H9 (cell line): ENCODE results near the gene NPIPB8. TPM values are rescaled to one million over a fixed set of nuclear protein-coding genes. Genes with fewer than 3 reads are reported as not detected.
"Not testable (repeated sequence)": the region's sequence is repeated elsewhere in the genome, so short reads cannot be mapped to it uniquely, and the experiment has no call there.

Experiments used
- DNase-seq: peaks from one replicate; pipeline ENCODE4 v3.0.0-alpha.2; 2017
- H2AFZ ChIP-seq: one replicate; pipeline ENCODE4 v1.6.1; 2013; ENCODE audit warnings: mild to moderate bottlenecking, low read length, control low read depth, moderate library complexity
- H2AK5ac ChIP-seq: 2 replicates; pipeline ENCODE4 v1.6.1; 2013; ENCODE audit warnings: low read length, control low read depth, mixed read lengths; ENCODE audit not compliant: insufficient read length
- H2BK120ac ChIP-seq: one replicate; pipeline ENCODE4 v1.6.1; 2013; ENCODE audit warnings: low read depth, mild to moderate bottlenecking, low read length, control low read depth, inconsistent platforms; ENCODE audit not compliant: poor library complexity, severe bottlenecking
- H2BK12ac ChIP-seq: 2 replicates; pipeline ENCODE4 v1.6.1; 2013; ENCODE audit warnings: low read length, control low read depth, mixed read lengths, low read depth; ENCODE audit not compliant: insufficient read length
- H2BK15ac ChIP-seq: 2 replicates; pipeline ENCODE4 v1.6.1; 2013; ENCODE audit warnings: low read depth, low read length, control low read depth
- H2BK20ac ChIP-seq: one replicate; pipeline ENCODE4 v1.6.1; 2013; ENCODE audit warnings: low read depth, mild to moderate bottlenecking, low read length, control low read depth, inconsistent platforms; ENCODE audit not compliant: poor library complexity, severe bottlenecking
- H2BK5ac ChIP-seq: 2 replicates; pipeline ENCODE4 v1.6.1; 2013; ENCODE audit warnings: low read length, control low read depth, mixed read lengths; ENCODE audit not compliant: insufficient read length
- H3K14ac ChIP-seq: 2 replicates; pipeline ENCODE4 v1.6.1; 2013; ENCODE audit warnings: low read length, control low read depth; ENCODE audit not compliant: insufficient read depth
- H3K18ac ChIP-seq: 2 replicates; pipeline ENCODE4 v1.6.1; 2013; ENCODE audit warnings: low read depth, mild to moderate bottlenecking, mixed read lengths, low read length, control low read depth; ENCODE audit not compliant: insufficient read length
- H3K23ac ChIP-seq: 2 replicates; pipeline ENCODE4 v1.6.1; 2013; ENCODE audit warnings: low read length, control low read depth, mixed read lengths, low read depth; ENCODE audit not compliant: insufficient read length
- H3K23me2 ChIP-seq: 2 replicates; pipeline ENCODE4 v1.6.1; 2013; ENCODE audit warnings: low read depth, mild to moderate bottlenecking, mixed read lengths, low read length, control low read depth; ENCODE audit not compliant: insufficient read length, poor library complexity, severe bottlenecking
- H3K27ac ChIP-seq: 2 replicates; pipeline ENCODE4 v1.5.1; 2013; ENCODE audit warnings: low read length, control low read depth, mixed read lengths, low read depth; ENCODE audit not compliant: insufficient read length
- H3K27me3 ChIP-seq: 2 replicates; pipeline ENCODE4 v1.6.1; 2013; ENCODE audit warnings: low read length, control low read depth, inconsistent platforms; ENCODE audit not compliant: insufficient read depth
- H3K4ac ChIP-seq: 2 replicates; pipeline ENCODE4 v1.6.1; 2013; ENCODE audit warnings: low read depth, mild to moderate bottlenecking, control low read depth, inconsistent platforms, low read length, moderate library complexity
- H3K4me1 ChIP-seq: 2 replicates; pipeline ENCODE4 v1.6.1; 2013; ENCODE audit warnings: low read length, control low read depth, inconsistent platforms; ENCODE audit not compliant: insufficient read depth
- H3K4me2 ChIP-seq: 2 replicates; pipeline ENCODE4 v1.6.1; 2013; ENCODE audit warnings: low read length, control low read depth, mixed read lengths; ENCODE audit not compliant: insufficient read length, insufficient read depth
- H3K56ac ChIP-seq: 2 replicates; pipeline ENCODE4 v1.6.1; 2013; ENCODE audit warnings: low read depth, mild to moderate bottlenecking, mixed read lengths, low read length, control low read depth; ENCODE audit not compliant: insufficient read length
- H3K79me1 ChIP-seq: 2 replicates; pipeline ENCODE4 v1.6.1; 2013; ENCODE audit warnings: low read depth, mild to moderate bottlenecking, moderate library complexity, low read length, control low read depth, inconsistent platforms; ENCODE audit not compliant: insufficient read depth, poor library complexity, severe bottlenecking
- H3K79me2 ChIP-seq: 2 replicates; pipeline ENCODE4 v1.6.1; 2013; ENCODE audit warnings: low read length, control low read depth, inconsistent platforms; ENCODE audit not compliant: insufficient read depth
- H3K9ac ChIP-seq: 2 replicates; pipeline ENCODE4 v1.6.1; 2013; ENCODE audit warnings: low read length, control low read depth, mixed read lengths; ENCODE audit not compliant: insufficient read length; ENCODE audit errors: extremely low read depth
- H3K9me3 ChIP-seq: one replicate; pipeline ENCODE4 v1.6.1; 2013; ENCODE audit warnings: low read depth, low read length, inconsistent platforms; ENCODE audit not compliant: control insufficient read depth
- H3T11ph ChIP-seq: one replicate; pipeline ENCODE4 v1.6.1; 2013; ENCODE audit warnings: mild to moderate bottlenecking, low read length, control low read depth, inconsistent platforms
- H4K20me1 ChIP-seq: one replicate; pipeline ENCODE4 v1.6.1; 2013; ENCODE audit not compliant: control insufficient read depth, insufficient read length, insufficient read depth
- H4K5ac ChIP-seq: 2 replicates; pipeline ENCODE4 v1.6.1; 2013; ENCODE audit warnings: low read depth, mild to moderate bottlenecking, mixed read lengths, low read length, control low read depth; ENCODE audit not compliant: insufficient read length
- H4K8ac ChIP-seq: replicated peaks from 2 replicates; pipeline ENCODE4 v1.6.1; 2013; ENCODE audit warnings: low read length, control low read depth, mixed read lengths, low read depth; ENCODE audit not compliant: insufficient read length
- H4K91ac ChIP-seq: 2 replicates; pipeline ENCODE4 v1.6.1; 2013; ENCODE audit warnings: low read depth, mild to moderate bottlenecking, moderate library complexity, mixed read lengths, low read length, control low read depth; ENCODE audit not compliant: insufficient read length
- H3K27ac Mint-ChIP-seq, 3 experiments: 2 replicates in 2 of 3; 3 replicates in 1 of 3; pipeline ENCODE4 v1.8.0; 2020 to 2021; ENCODE audit warnings: mixed read lengths in 3 of 3, mild to moderate bottlenecking in 1 of 3, moderate library complexity in 1 of 3
- H3K27me3 Mint-ChIP-seq: 2 replicates; pipeline ENCODE4 v1.8.0; 2021; ENCODE audit warnings: low read depth, mild to moderate bottlenecking, moderate library complexity, mixed read lengths
- H3K36me3 Mint-ChIP-seq, 3 experiments: 2 replicates in 2 of 3; 3 replicates in 1 of 3; pipeline ENCODE4 v1.8.0; 2020 to 2021; ENCODE audit warnings: low read depth in 3 of 3, mixed read lengths in 3 of 3; ENCODE audit not compliant: insufficient read depth in 1 of 3
- H3K4me1 Mint-ChIP-seq, 2 experiments: 2 replicates each; pipeline ENCODE4 v1.8.0; 2020; ENCODE audit warnings: mixed read lengths in 2 of 2
- H3K4me3 Mint-ChIP-seq, 2 experiments: 2 replicates in 1 of 2; 3 replicates in 1 of 2; pipeline ENCODE4 v1.8.0; 2020 to 2021; ENCODE audit warnings: mild to moderate bottlenecking in 2 of 2, mixed read lengths in 2 of 2, moderate library complexity in 1 of 2
- H3K9me3 Mint-ChIP-seq, 2 experiments: 2 replicates in 1 of 2; 3 replicates in 1 of 2; pipeline ENCODE4 v1.8.0; 2020; ENCODE audit warnings: mild to moderate bottlenecking in 2 of 2, mixed read lengths in 2 of 2, moderate library complexity in 1 of 2
- CTCF ChIP-seq: fragments of 200-600 bp; sonication (generic); conservative IDR thresholded peaks from 3 replicates; pipeline ENCODE4 v1.8.0; 2021; ENCODE audit warnings: antibody characterized with exemption, mild to moderate bottlenecking
- WGBS: extraction: QIAGEN DNeasy Blood & Tissue Kit; methylation state at CpG from one replicate; pipeline ENCODE4 v1.1.7; 2013; ENCODE audit warnings: missing lambda C conversion rate, low lambda C conversion rate, mixed read lengths; ENCODE audit not compliant: insufficient read length; ENCODE audit errors: extremely low coverage; 5-methylcytosine and 5-hydroxymethylcytosine counted together
- total RNA-seq: library from RNA; stranded (reverse); gene quantifications from 2 replicates; pipeline ENCODE4 v1.2.1, GENCODE V29; 2021

Gene NPIPB8
- total RNA-seq, 1 experiment from 2014 or later: not detected

GRCh38 chr16:28592979-28593553, 44.8 kb upstream of the NPIPB8 start:
- no peaks in the 10 kb centered on the region for H3K79me2 ChIP-seq
- WGBS: no CpG with 5 or more reads among the region's 13 CpGs
- no peaks in the 10 kb centered on the region for H3K23me2 ChIP-seq

GRCh38 chr16:28595451-28595850, 42.4 kb upstream of the NPIPB8 start:
- not testable (repeated sequence) for H2BK120ac ChIP-seq, H4K20me1 ChIP-seq, H4K5ac ChIP-seq, H3K4me1 ChIP-seq, H3K4ac ChIP-seq, H3K14ac ChIP-seq, H3K23me2 ChIP-seq, H3K79me2 ChIP-seq, H3K23ac ChIP-seq, H3T11ph ChIP-seq, H3K4me2 ChIP-seq, H2BK15ac ChIP-seq, H2AFZ ChIP-seq, H3K18ac ChIP-seq, H3K27me3 ChIP-seq, H3K56ac ChIP-seq, H2BK20ac ChIP-seq, H3K27me3 Mint-ChIP-seq, H2AK5ac ChIP-seq, H3K27ac ChIP-seq, H2BK12ac ChIP-seq, H3K9me3 ChIP-seq, H3K4me3 Mint-ChIP-seq, H2BK5ac ChIP-seq, H3K79me1 ChIP-seq, H3K9ac ChIP-seq, H4K91ac ChIP-seq, H4K8ac ChIP-seq, H3K9me3 Mint-ChIP-seq
- Mint-ChIP-seq H3K27ac (peak overlapping the region in 1 of 3 experiments; percentile 48; a peak in 2 of 7 replicates), H3K36me3 (peaks cover 7 to 19% (median 11%) of the 10 kb centered on the region in 3 experiments), H3K4me1 (peaks cover 20 to 23% of the 10 kb centered on the region in 2 experiments)
- DNase-seq: peak; percentile 14
- WGBS: no CpG with 5 or more reads among the region's 6 CpGs

More at GRCh38 chr16:28592979-28593553, 44.8 kb upstream of the NPIPB8 start:
- no peak overlapping the region for H3K18ac ChIP-seq
- H4K91ac ChIP-seq: no peak overlapping the region
- no peak overlapping the region for H2AFZ ChIP-seq
- no peak overlapping the region for H4K8ac ChIP-seq
- Mint-ChIP-seq H3K4me1 (peaks cover 19 to 23% of the 10 kb centered on the region in 2 experiments), H3K27ac (no peak overlapping the region; a peak in 1 of 7 replicates), H3K9me3 (no peaks in the 10 kb centered on the region), H3K36me3 (peaks cover 13 to 37% (median 23%) of the 10 kb centered on the region in 3 experiments), H3K4me3 (no peak overlapping the region), H3K27me3 (no peaks in the 10 kb centered on the region)
- DNase-seq: no peak
- H3K4me1 ChIP-seq: no peaks in the 10 kb centered on the region; the same call in 1 of the 2 replicates
- no peak overlapping the region for H2BK120ac ChIP-seq
- no peak for TF ChIP-seq CTCF
- H4K20me1 ChIP-seq: no peaks in the 10 kb centered on the region
- no peak overlapping the region for H3K56ac ChIP-seq
- H2BK20ac ChIP-seq: no peak overlapping the region
- H2BK12ac ChIP-seq: no peak overlapping the region
- no peak overlapping the region for H3K4me2 ChIP-seq
- no peaks in the 10 kb centered on the region for H3K27me3 ChIP-seq
- no peaks in the 10 kb centered on the region for H3K9me3 ChIP-seq
- H3K9ac ChIP-seq: no peak overlapping the region
- H3K4ac ChIP-seq: no peak overlapping the region
- H3T11ph ChIP-seq: no peak overlapping the region
- no peak overlapping the region for H2BK5ac ChIP-seq
- H3K14ac ChIP-seq: no peak overlapping the region
- no peak overlapping the region for H3K23ac ChIP-seq
- no peak overlapping the region for H2AK5ac ChIP-seq
- no peak overlapping the region for H2BK15ac ChIP-seq
- no peak overlapping the region for H4K5ac ChIP-seq
- no peaks in the 10 kb centered on the region for H3K79me1 ChIP-seq
- H3K27ac ChIP-seq: no peak overlapping the region
